Activated T-cell treated with anti-CD3 and anti-CD28 coated beads, Interleukin-2, amount 50 U/mL, for 4 hours (primary cell): ENCODE measurements around the gene KRT2. TPM values are rescaled to one million over a fixed set of nuclear protein-coding genes. Genes with fewer than 3 reads are reported as not detected.

Experiments
- ATAC-seq, 2 donors: fragments of 200-7000 bp; cut with Tn5 transposase; one replicate each; pipeline ENCODE4 v1.10.0; 2021
- DNase-seq: peaks from one replicate; pipeline ENCODE4 v3.0.0-alpha.2; 2020
- H3K27me3 Mint-ChIP-seq: one replicate; pipeline ENCODE4 v1.8.0; 2021; ENCODE audit warnings: low read depth, mixed read lengths
- H3K36me3 Mint-ChIP-seq: one replicate; pipeline ENCODE4 v1.8.0; 2022; ENCODE audit warnings: mixed read lengths; ENCODE audit not compliant: insufficient read depth
- H3K4me1 Mint-ChIP-seq: one replicate; pipeline ENCODE4 v1.8.0; 2021; ENCODE audit warnings: low read depth, mixed read lengths
- H3K4me3 Mint-ChIP-seq: one replicate; pipeline ENCODE4 v1.8.0; 2021; ENCODE audit warnings: mild to moderate bottlenecking, moderate library complexity, mixed read lengths
- H3K9me3 Mint-ChIP-seq: one replicate; pipeline ENCODE4 v1.8.0; 2021; ENCODE audit warnings: mixed read lengths
- total RNA-seq, 3 donors: library from RNA; stranded (reverse); gene quantifications; one replicate each; pipeline ENCODE4 v1.2.1, GENCODE V29; 2021

KRT2 gene
- total RNA-seq, 3 donors from 2014 or later, result not detected

- DNase-seq (no peak), ATAC-seq (no peak)
- no peaks in the 10 kb centered on the region for H3K36me3 Mint-ChIP-seq
- H3K4me3 Mint-ChIP-seq, result no peak overlapping the region
- H3K9me3 Mint-ChIP-seq, result no peaks in the 10 kb centered on the region
- H3K27me3 Mint-ChIP-seq, result no peaks in the 10 kb centered on the region
- H3K4me1 Mint-ChIP-seq, result peaks cover 72% of the 10 kb centered on the region
Observed at GRCh38 chr12:52631676-52632459, 20.1 kb downstream of the KRT2 start.

- ATAC-seq (no peak), DNase-seq (no peak)
- Mint-ChIP-seq H3K4me3 (no peak overlapping the region), H3K27me3 (no peaks in the 10 kb centered on the region), H3K4me1 (peaks cover 73% of the 10 kb centered on the region), H3K9me3 (no peaks in the 10 kb centered on the region), H3K36me3 (no peaks in the 10 kb centered on the region)
Observed at GRCh38 chr12:52631264-52631663, 20.7 kb downstream of the KRT2 start.

GRCh38 chr12:52630599-52631200, 21.3 kb downstream of the KRT2 start:
- H3K9me3 Mint-ChIP-seq, result no peaks in the 10 kb centered on the region
- H3K27me3 Mint-ChIP-seq, result no peaks in the 10 kb centered on the region

GRCh38 chr12:52630008-52630500, 22.0 kb downstream of the KRT2 start:
- no peaks in the 10 kb centered on the region for H3K9me3 Mint-ChIP-seq
- DNase-seq, result no peak
- H3K4me1 Mint-ChIP-seq, result peaks cover 79% of the 10 kb centered on the region
- ATAC-seq, result peak in 1 of 2 donors; percentile 19
- H3K27me3 Mint-ChIP-seq, result no peaks in the 10 kb centered on the region
- no peaks in the 10 kb centered on the region for H3K36me3 Mint-ChIP-seq
- H3K4me3 Mint-ChIP-seq, result peak overlapping the region; percentile 70

More at GRCh38 chr12:52630599-52631200, 21.3 kb downstream of the KRT2 start:
- DNase-seq (no peak), ATAC-seq (no peak)
- H3K4me3 Mint-ChIP-seq, result peak overlapping the region; percentile 70
- H3K36me3 Mint-ChIP-seq, result no peaks in the 10 kb centered on the region
- peaks cover 77% of the 10 kb centered on the region for H3K4me1 Mint-ChIP-seq

GRCh38 chr12:52629281-52630007, 22.6 kb downstream of the KRT2 start:
- H3K4me3 Mint-ChIP-seq, result peak overlapping the region; percentile 70
- H3K4me1 Mint-ChIP-seq, result peaks cover 79% of the 10 kb centered on the region
- no peak for ATAC-seq
- H3K36me3 Mint-ChIP-seq, result no peaks in the 10 kb centered on the region
- H3K27me3 Mint-ChIP-seq, result no peaks in the 10 kb centered on the region
- H3K9me3 Mint-ChIP-seq, result no peaks in the 10 kb centered on the region
- no peak for DNase-seq

GRCh38 chr12:52628841-52629240, 23.2 kb downstream of the KRT2 start:
- ATAC-seq (no peak), DNase-seq (no peak)
- Mint-ChIP-seq H3K4me3 (peak overlapping the region; percentile 58), H3K9me3 (no peaks in the 10 kb centered on the region), H3K27me3 (no peaks in the 10 kb centered on the region), H3K36me3 (no peaks in the 10 kb centered on the region), H3K4me1 (peaks cover 73% of the 10 kb centered on the region)

- peaks cover 67% of the 10 kb centered on the region for H3K4me1 Mint-ChIP-seq
- no peaks in the 10 kb centered on the region for H3K27me3 Mint-ChIP-seq
- H3K36me3 Mint-ChIP-seq, result no peaks in the 10 kb centered on the region
- no peak for DNase-seq
- peak overlapping the region; percentile 58 for H3K4me3 Mint-ChIP-seq
- no peak for ATAC-seq
- H3K9me3 Mint-ChIP-seq, result no peaks in the 10 kb centered on the region
Observed at GRCh38 chr12:52628111-52628507, 23.9 kb downstream of the KRT2 start.

GRCh38 chr12:52627395-52628110, 24.5 kb downstream of the KRT2 start:
- H3K27me3 Mint-ChIP-seq, result no peaks in the 10 kb centered on the region
- no peaks in the 10 kb centered on the region for H3K36me3 Mint-ChIP-seq
- H3K4me1 Mint-ChIP-seq, result peaks cover 64% of the 10 kb centered on the region
- no peak for DNase-seq
- no peak overlapping the region for H3K4me3 Mint-ChIP-seq
- no peaks in the 10 kb centered on the region for H3K9me3 Mint-ChIP-seq
- ATAC-seq, result no peak

- DNase-seq, result no peak
- Mint-ChIP-seq H3K4me1 (peaks cover 48% of the 10 kb centered on the region), H3K27me3 (no peaks in the 10 kb centered on the region), H3K9me3 (no peaks in the 10 kb centered on the region), H3K36me3 (peaks cover 4% of the 10 kb centered on the region), H3K4me3 (no peak overlapping the region)
- ATAC-seq, result no peak
Observed at GRCh38 chr12:52622349-52622748, 29.7 kb downstream of the KRT2 start.

GRCh38 chr12:52618866-52619265, 33.1 kb downstream of the KRT2 start:
- Mint-ChIP-seq H3K27me3 (no peaks in the 10 kb centered on the region), H3K9me3 (no peaks in the 10 kb centered on the region), H3K36me3 (peaks cover 4% of the 10 kb centered on the region), H3K4me3 (no peak overlapping the region), H3K4me1 (peaks cover 62% of the 10 kb centered on the region)
- ATAC-seq (no peak), DNase-seq (no peak)

- no peak within 1 kb of the TSS for H3K4me3 Mint-ChIP-seq
- no peak for ATAC-seq
- peaks cover 4% of the 10 kb centered on the region for H3K36me3 Mint-ChIP-seq
- H3K27me3 Mint-ChIP-seq, result no peaks in the 10 kb centered on the region
- no peak for DNase-seq
- peaks cover 67% of the 10 kb centered on the region for H3K4me1 Mint-ChIP-seq
- H3K9me3 Mint-ChIP-seq, result no peaks in the 10 kb centered on the region
Observed at GRCh38 chr12:52618216-52618615, 33.8 kb downstream of the KRT2 start, which contains the start of gene KRT73. TSS of gene KRT73 (minus strand) at chr12:52618559. CDS start at chr12:52618524, 35 bp downstream.

GRCh38 chr12:52617403-52617785, 34.6 kb downstream of the KRT2 start:
- Mint-ChIP-seq H3K36me3 (peaks cover 4% of the 10 kb centered on the region), H3K9me3 (no peaks in the 10 kb centered on the region), H3K4me1 (peaks cover 72% of the 10 kb centered on the region), H3K4me3 (no peak overlapping the region), H3K27me3 (no peaks in the 10 kb centered on the region)
- ATAC-seq, result no peak
- no peak for DNase-seq

- no peak for ATAC-seq
- DNase-seq, result no peak
- H3K4me1 Mint-ChIP-seq, result peaks cover 76% of the 10 kb centered on the region
- peak overlapping the region; percentile 5 for H3K4me3 Mint-ChIP-seq
- H3K27me3 Mint-ChIP-seq, result no peaks in the 10 kb centered on the region
- H3K9me3 Mint-ChIP-seq, result no peaks in the 10 kb centered on the region
- H3K36me3 Mint-ChIP-seq, result peaks cover 4% of the 10 kb centered on the region
Observed at GRCh38 chr12:52616680-52617402, 35.2 kb downstream of the KRT2 start.
